ENCODE data around the gene ATP5IF1. TPM values are rescaled to one million over a fixed set of nuclear protein-coding genes. Genes with fewer than 3 reads are reported as not detected.

ATP5IF1 gene
- total RNA-seq, 1 donor from 2014 or later = 144 TPM

DNA sequence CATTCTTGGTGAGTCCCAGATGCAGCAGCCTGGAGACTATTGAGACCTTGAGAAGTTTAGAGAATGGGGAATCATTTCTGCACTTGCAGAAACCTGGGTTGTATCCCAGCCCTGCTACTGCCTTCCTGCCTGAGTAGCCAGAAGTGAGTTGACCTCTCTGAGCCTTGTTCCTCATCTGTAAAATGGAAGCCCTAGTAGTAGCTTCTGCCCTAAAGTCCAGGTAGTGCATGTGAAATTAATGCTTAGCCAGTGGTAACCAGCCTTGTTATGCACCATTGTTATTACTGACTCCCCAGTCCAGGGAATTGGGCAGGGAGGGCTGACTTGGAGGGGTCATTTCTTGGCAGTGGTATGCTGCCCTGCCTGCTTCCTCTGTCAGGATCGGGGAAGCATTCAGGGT is 29.0 kb downstream of the ATP5IF1 start:
- H3K9me3 Mint-ChIP-seq = no peaks in the 10 kb centered on the region
- H3K27me3 Mint-ChIP-seq = no peaks in the 10 kb centered on the region
- DNase-seq (ENCODE audit: extremely low spot score, unreplicated experiment) = no peak
- H3K4me3 Mint-ChIP-seq = no peak overlapping the region
- H3K4me1 Mint-ChIP-seq (ENCODE audit: unreplicated experiment) = peaks cover 33% of the 10 kb centered on the region
- TF ChIP-seq, protein P1, sequence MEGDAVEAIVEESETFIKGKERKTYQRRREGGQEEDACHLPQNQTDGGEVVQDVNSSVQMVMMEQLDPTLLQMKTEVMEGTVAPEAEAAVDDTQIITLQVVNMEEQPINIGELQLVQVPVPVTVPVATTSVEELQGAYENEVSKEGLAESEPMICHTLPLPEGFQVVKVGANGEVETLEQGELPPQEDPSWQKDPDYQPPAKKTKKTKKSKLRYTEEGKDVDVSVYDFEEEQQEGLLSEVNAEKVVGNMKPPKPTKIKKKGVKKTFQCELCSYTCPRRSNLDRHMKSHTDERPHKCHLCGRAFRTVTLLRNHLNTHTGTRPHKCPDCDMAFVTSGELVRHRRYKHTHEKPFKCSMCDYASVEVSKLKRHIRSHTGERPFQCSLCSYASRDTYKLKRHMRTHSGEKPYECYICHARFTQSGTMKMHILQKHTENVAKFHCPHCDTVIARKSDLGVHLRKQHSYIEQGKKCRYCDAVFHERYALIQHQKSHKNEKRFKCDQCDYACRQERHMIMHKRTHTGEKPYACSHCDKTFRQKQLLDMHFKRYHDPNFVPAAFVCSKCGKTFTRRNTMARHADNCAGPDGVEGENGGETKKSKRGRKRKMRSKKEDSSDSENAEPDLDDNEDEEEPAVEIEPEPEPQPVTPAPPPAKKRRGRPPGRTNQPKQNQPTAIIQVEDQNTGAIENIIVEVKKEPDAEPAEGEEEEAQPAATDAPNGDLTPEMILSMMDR (conservative IDR thresholded peaks at IDR 0.05) = no peak
- no peak overlapping the region for H3K27ac Mint-ChIP-seq
- H3K36me3 Mint-ChIP-seq = no peaks in the 10 kb centered on the region

DNA sequence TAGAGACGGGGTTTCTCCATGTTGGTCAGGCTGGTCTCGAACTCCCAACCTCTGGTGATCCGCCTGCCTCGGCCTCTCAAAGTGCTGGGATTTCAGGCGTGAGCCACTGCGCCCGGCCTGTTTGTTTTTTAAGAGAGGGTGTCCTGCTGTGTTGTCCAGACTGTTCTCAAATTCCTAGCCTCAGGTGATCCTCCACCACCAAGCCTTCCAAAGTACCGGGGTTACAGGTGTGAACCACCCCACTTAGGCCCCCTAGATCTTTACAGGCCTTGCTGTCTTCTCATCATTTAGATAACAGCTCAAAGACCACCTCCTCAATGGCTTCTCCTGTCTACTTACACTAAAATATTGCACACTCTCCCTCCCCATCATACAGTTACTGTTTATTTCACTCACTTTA is 29.7 kb downstream of the ATP5IF1 start:
- DNase-seq (ENCODE audit: extremely low spot score, unreplicated experiment) = no peak
- H3K9me3 Mint-ChIP-seq = no peaks in the 10 kb centered on the region
- H3K4me1 Mint-ChIP-seq (ENCODE audit: unreplicated experiment) = peaks cover 33% of the 10 kb centered on the region
- no peaks in the 10 kb centered on the region for H3K36me3 Mint-ChIP-seq
- no peak overlapping the region for H3K4me3 Mint-ChIP-seq
- no peaks in the 10 kb centered on the region for H3K27me3 Mint-ChIP-seq
- TF ChIP-seq, protein P1 (conservative IDR thresholded peaks at IDR 0.05) = no peak
- peak overlapping the region; percentile 28 for H3K27ac Mint-ChIP-seq

DNA sequence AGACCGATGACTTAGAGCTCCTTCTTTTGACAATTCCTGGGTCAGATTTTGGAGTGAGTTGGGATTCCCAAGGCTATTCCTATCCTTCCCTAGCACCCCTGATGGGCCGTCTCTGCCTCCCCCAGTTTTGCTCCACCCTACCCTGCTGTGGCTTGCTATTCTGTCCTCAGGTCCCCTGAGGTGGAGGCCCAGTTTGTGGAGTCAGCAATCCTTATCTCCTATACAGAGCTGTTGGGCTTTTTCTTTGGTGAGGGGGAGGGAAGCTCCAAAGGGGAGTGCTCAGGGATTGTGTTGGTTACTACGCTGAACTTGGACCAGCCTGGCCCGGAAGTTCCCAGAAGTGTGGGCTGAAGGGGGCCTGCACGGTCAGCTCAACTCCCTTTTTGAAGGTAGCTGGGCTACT is 31.0 kb downstream of the ATP5IF1 start:
- Mint-ChIP-seq H3K27me3 (no peaks in the 10 kb centered on the region), H3K4me1 (ENCODE audit: unreplicated experiment) (peaks cover 26% of the 10 kb centered on the region), H3K36me3 (no peaks in the 10 kb centered on the region), H3K9me3 (no peaks in the 10 kb centered on the region), H3K4me3 (no peak overlapping the region), H3K27ac (peak overlapping the region; percentile 30)
- TF ChIP-seq, protein P1 (conservative IDR thresholded peaks at IDR 0.05) = no peak
- no peak for DNase-seq (ENCODE audit: extremely low spot score, unreplicated experiment)

DNA sequence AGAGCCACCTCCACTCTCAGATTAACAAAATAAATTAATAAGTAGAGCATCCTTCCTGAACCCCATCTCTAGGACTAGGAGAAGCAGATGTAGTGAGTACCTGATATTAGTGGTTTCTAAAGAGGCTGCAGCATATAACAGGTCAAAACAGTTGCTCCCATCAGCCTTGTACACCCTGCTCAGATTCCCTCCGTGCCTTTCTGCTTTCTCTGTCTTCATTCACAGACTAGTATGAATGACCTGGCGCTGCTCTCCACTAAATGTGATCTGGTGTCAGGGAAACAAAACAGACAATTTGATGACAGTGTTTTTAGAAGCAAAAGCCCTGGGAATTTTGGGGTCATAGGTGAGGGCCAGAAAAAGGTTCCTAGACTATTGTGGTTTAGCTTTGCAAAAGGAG is 31.7 kb downstream of the ATP5IF1 start:
- Mint-ChIP-seq H3K27ac (no peak overlapping the region), H3K4me3 (no peak overlapping the region), H3K4me1 (ENCODE audit: unreplicated experiment) (peaks cover 26% of the 10 kb centered on the region), H3K27me3 (no peaks in the 10 kb centered on the region), H3K36me3 (no peaks in the 10 kb centered on the region), H3K9me3 (no peaks in the 10 kb centered on the region)
- TF ChIP-seq, protein P1 (conservative IDR thresholded peaks at IDR 0.05) = no peak
- DNase-seq (ENCODE audit: extremely low spot score, unreplicated experiment) = no peak

GRCh38 chr1:28269529-28269928 is 33.6 kb downstream of the ATP5IF1 start:
- Mint-ChIP-seq H3K27me3 (no peaks in the 10 kb centered on the region), H3K4me1 (ENCODE audit: unreplicated experiment) (peaks cover 22% of the 10 kb centered on the region), H3K27ac (no peak overlapping the region), H3K36me3 (no peaks in the 10 kb centered on the region), H3K9me3 (no peaks in the 10 kb centered on the region), H3K4me3 (no peak overlapping the region)
- TF ChIP-seq, protein P1 (conservative IDR thresholded peaks at IDR 0.05) = no peak
- no peak for DNase-seq (ENCODE audit: extremely low spot score, unreplicated experiment)

All from type B pancreatic cell (in vitro differentiated cells).